Mucosa of descending colon (tissue), 3 donors: ENCODE data around the gene ZDHHC13. TPM values are rescaled to one million over a fixed set of nuclear protein-coding genes. Genes with fewer than 3 reads are reported as not detected.
A peak's percentile ranks its signal among the peaks of the same experiment; 100 is the strongest.
"Not testable (repeated sequence)": the region's sequence is repeated elsewhere in the genome, so short reads cannot be mapped to it uniquely, and the experiment has no call there.

Experiments
- ATAC-seq: fragments of 200-7000 bp; cut with Tn5 transposase; one replicate; pipeline ENCODE4 v1.9.1; 2020; ENCODE audit warnings: mild to moderate bottlenecking, moderate library complexity
- DNase-seq, 3 donors: peaks; one replicate each; pipeline ENCODE4 v3.0.0-alpha.2; 2020
- H3K36me3 ChIP-seq: fragments of 200-600 bp; one replicate; pipeline ENCODE4 v1.8.0; 2021; ENCODE audit warnings: low read depth, mild to moderate bottlenecking
- H3K4me1 ChIP-seq: fragments of 200-600 bp; one replicate; pipeline ENCODE4 v1.8.0; 2021; ENCODE audit warnings: low read depth, mild to moderate bottlenecking
- H3K4me3 ChIP-seq: fragments of 200-600 bp; one replicate; pipeline ENCODE4 v1.8.0; 2021; ENCODE audit warnings: mild to moderate bottlenecking
- H3K9me3 ChIP-seq: fragments of 200-600 bp; one replicate; pipeline ENCODE4 v1.8.0; 2021; ENCODE audit warnings: mild to moderate bottlenecking
- intact Hi-C, 2 donors: fragments of 100-400 bp; cut with DNase I in 1 of 2; cut with micrococcal nuclease in 1 of 2; formaldehyde crosslinking; loops; one replicate each; pipeline versions ENCODE4 v1.11.0 to v1.11.1; 2022; cut with DNase I, micrococcal nuclease
- total RNA-seq, 3 donors: library from RNA; stranded (reverse); fragmentation: NEBNext Ultra II Directional in 2 of 3; extraction: Animal tissue kit (Norgen Biotek cat#: 25700) in 2 of 3; gene quantifications; one replicate each; pipeline versions ENCODE4 v1.2.1 to v1.2.4, GENCODE V29; 2021 to 2023
- TF ChIP-seq, protein P1 (sequence below): fragments of 200-600 bp; IDR thresholded peaks from one replicate; pipeline ENCODE4 v1.8.0; 2022; ENCODE audit warnings: antibody characterized with exemption, mild to moderate bottlenecking
- donor health status: DM: no; HTN: no; CAD: no; lungs with moderate emphysema.
- donor health status: DM: no; HTN: no; CAD: no.
- donor health status: DM: no; HTN: yes; CAD: no.

ZDHHC13 gene
- total RNA-seq, 3 donors from 2014 or later = 19.7 to 33.4 (median 27.2) TPM

DNA sequence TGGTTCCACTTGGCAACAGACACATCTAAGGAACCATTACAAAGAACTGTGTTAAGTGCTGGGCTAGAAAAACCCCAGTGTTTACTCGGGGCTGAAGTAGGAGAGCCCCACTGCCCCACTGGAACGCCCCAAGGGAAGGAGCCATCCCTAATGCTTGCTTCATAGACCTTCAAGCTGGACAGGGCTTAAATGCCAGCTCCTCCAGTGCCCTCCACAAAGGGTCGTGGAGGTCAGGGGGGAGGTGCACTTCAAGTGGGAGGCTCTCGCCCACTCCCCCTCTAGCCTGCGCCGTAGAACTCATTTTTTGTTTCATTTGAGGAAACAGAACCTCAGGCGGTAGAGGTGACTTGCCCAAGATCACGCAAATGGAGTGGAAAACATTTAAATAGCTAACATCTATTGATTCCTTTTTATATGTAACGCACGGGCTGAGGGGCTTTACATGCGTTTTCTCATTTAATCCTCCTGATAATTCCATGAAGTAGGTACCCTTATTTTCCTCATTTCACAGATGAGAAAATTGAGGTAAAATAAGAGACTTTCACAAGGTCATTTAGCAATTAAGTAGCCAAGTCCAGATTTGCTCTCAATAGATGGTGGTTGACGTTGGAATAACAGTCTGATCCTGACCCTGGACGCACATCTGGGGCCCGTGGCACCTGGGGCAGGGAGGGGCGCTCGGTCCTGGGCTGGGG is 545 bp upstream of the ZDHHC13 start:
- Histone ChIP-seq H3K4me1 (peaks cover 10% of the 10 kb centered on the region), H3K9me3 (no peaks in the 10 kb centered on the region), H3K4me3 (peak overlapping the region; percentile 64), H3K36me3 (no peaks in the 10 kb centered on the region)
- TF ChIP-seq, protein P1, sequence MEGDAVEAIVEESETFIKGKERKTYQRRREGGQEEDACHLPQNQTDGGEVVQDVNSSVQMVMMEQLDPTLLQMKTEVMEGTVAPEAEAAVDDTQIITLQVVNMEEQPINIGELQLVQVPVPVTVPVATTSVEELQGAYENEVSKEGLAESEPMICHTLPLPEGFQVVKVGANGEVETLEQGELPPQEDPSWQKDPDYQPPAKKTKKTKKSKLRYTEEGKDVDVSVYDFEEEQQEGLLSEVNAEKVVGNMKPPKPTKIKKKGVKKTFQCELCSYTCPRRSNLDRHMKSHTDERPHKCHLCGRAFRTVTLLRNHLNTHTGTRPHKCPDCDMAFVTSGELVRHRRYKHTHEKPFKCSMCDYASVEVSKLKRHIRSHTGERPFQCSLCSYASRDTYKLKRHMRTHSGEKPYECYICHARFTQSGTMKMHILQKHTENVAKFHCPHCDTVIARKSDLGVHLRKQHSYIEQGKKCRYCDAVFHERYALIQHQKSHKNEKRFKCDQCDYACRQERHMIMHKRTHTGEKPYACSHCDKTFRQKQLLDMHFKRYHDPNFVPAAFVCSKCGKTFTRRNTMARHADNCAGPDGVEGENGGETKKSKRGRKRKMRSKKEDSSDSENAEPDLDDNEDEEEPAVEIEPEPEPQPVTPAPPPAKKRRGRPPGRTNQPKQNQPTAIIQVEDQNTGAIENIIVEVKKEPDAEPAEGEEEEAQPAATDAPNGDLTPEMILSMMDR = no peak
- ATAC-seq (no peak), DNase-seq (peak in 1 of 3 donors; percentile 45)
- intact Hi-C loops = no loop called here

DNA sequence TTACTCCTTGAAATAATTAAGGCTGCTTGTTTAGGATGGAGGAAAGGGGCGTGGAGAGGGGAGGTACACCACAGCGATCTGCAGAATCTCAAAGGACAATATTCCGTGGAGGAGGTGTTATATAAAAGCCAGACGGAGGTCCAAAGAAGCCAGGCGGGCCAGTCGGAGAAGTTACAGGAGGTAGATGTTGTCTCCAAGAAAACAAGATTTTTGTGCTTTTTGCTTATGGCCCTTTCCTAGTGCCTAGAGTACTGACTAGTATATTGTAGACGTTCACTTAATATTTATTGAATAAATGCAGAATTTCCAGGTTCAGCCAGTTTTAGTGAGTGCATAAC is 761 bp downstream of the ZDHHC13 start:
- peak overlapping the region; percentile 64 for H3K4me3 ChIP-seq
- TF ChIP-seq, protein P1 = no peak
- no peak for DNase-seq
- H3K9me3 ChIP-seq = no peaks in the 10 kb centered on the region
- H3K4me1 ChIP-seq = no peaks in the 10 kb centered on the region
- no peaks in the 10 kb centered on the region for H3K36me3 ChIP-seq
- intact Hi-C loops = no loop called here
- ATAC-seq = no peak

DNA sequence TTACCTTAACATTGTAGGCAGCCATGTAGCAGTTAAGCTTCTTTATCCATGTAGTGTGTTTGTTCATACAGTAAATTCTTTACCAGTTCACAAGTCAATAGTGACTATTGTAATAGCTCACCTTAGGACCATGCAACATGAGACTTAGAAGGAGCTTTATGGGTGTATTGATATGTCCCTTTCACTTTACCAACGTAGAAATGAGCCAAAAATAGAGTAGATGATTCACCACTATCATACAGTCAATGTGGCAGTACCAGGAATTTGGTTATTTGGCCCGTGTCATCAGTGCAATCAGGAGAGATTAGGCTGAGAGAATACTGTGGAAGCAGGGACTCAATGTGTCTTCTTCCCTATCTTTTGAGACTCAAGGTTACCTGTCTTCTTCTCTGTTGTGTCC is 4.7 kb downstream of the ZDHHC13 start:
- intact Hi-C loops = no loop called here
- Histone ChIP-seq H3K4me3 (no peak overlapping the region), H3K9me3 (no peaks in the 10 kb centered on the region), H3K4me1 (no peaks in the 10 kb centered on the region), H3K36me3 (no peaks in the 10 kb centered on the region)
- ATAC-seq (no peak), DNase-seq (no peak)
- TF ChIP-seq, protein P1 = no peak

DNA sequence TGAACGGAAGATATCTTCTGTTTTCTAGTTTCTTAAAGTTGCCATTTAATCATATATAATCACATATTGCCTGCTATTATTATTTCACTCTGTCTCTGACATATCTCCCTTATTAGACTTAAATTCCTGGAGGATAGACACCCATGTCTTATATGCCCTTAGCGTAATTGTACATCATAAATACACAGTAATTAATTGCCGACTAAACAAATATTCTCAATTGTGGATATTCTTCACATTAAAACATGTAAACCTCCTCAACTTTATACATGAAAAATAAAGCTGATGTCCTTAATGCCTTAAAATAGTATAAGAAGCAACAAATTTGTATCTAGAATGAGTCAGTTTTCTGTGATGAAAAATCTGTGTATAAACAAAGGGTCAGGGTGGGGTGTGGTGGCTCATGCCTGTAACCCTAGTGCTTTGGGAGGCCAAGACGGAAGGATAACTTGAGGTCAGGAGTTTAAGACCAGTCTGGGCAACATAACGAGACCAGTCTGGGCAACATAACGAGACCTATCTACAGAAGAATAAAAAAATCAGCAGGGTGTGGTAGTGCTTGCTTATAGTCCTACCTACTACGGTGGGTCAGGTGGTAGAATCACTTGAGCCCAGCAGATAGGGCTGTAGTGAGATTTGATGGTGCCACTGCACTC is 6.1 kb downstream of the ZDHHC13 start:
- ATAC-seq (no peak), DNase-seq (no peak)
- Histone ChIP-seq H3K4me3 (no peak overlapping the region), H3K9me3 (no peaks in the 10 kb centered on the region), H3K36me3 (no peaks in the 10 kb centered on the region), H3K4me1 (no peaks in the 10 kb centered on the region)
- TF ChIP-seq, protein P1 = no peak
- intact Hi-C loops = no loop called here

DNA sequence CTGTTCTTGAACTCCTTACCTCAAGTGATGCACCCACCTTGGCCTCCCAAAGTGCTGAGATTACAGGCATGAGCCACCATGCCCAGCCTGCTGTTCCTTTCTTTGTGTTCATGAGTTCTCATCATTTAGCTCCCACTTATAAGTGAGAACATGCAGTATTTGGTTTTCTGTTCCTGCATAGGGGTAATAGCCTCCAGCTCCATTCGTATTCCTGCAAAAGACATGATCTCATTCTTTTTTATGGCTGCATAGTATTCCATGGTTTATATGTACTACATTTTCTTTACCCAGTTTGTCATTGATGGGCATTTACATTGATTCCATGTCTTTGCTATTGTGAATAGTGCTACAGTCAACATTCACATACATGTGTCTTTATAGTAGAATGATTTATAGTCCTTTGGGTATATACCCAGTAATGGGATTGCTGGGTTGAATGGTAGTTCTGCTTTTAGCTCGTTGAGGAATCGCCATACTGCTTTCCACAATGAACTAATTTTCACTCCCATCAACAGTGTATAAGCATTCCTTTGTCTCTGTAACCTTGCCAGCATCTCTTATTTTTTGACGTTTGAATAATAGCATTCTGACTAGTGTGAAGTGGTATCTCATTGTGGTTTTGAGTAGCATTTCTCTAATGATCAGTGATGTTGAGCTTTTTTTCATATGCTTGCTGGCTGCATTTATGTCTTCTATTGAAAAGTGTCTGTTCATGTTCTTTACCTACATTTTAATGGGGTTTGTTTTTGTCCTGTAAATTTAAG is 9.8 kb downstream of the ZDHHC13 start:
- H3K36me3 ChIP-seq, H3K4me3 ChIP-seq, DNase-seq, ATAC-seq, H3K9me3 ChIP-seq, H3K4me1 ChIP-seq, intact Hi-C loops: not testable (repeated sequence)

DNA sequence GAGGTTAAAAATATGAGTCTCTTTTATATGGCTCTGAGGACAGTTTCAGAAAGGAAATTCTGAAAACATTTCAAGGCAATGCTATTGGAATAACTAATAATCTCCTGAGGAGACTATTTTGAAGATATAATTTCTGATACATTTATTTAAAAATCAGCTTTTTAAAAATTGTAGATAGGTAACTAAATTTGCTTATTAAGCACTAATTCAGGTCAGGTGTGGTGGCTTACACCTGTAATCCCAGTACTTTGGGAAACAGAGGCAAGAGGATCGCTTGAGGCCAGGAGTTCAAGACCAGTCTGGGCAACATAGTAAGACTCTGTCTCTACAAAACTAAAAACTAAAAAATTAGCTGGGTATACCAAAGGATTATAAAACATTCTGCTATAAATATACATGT is 17.0 kb downstream of the ZDHHC13 start:
- TF ChIP-seq, protein P1 = no peak
- intact Hi-C loops = no loop called here
- Histone ChIP-seq H3K36me3 (no peaks in the 10 kb centered on the region), H3K4me3 (no peak overlapping the region), H3K9me3 (peaks cover 8% of the 10 kb centered on the region), H3K4me1 (no peaks in the 10 kb centered on the region)
- DNase-seq (no peak), ATAC-seq (no peak)

DNA sequence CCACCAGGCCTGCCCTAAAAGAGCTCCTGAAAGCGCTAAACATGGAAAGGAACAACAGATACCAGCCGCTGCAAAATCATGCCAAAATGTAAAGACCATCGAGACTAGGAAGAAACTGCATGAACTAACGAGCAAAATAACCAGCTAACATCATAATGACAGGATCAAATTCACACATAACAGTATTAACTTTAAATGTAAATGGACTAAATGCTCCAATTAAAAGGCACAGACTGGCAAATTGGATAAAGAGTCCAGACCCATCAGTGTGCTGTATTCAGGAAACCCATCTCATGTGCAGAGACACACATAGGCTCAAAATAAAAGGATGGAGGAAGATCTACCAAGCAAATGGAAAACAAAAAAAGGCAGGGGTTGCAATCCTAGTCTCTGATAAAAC is 19.9 kb downstream of the ZDHHC13 start:
- DNase-seq, H3K36me3 ChIP-seq, H3K4me3 ChIP-seq, ATAC-seq, H3K9me3 ChIP-seq, H3K4me1 ChIP-seq, intact Hi-C loops: not testable (repeated sequence)
